ENCODE results near the gene ZFYVE28. TPM values are rescaled to one million over a fixed set of nuclear protein-coding genes. Genes with fewer than 3 reads are reported as not detected.

ZFYVE28 gene
- total RNA-seq, 1 donor from 2014 or later: 2.0 TPM

DNA sequence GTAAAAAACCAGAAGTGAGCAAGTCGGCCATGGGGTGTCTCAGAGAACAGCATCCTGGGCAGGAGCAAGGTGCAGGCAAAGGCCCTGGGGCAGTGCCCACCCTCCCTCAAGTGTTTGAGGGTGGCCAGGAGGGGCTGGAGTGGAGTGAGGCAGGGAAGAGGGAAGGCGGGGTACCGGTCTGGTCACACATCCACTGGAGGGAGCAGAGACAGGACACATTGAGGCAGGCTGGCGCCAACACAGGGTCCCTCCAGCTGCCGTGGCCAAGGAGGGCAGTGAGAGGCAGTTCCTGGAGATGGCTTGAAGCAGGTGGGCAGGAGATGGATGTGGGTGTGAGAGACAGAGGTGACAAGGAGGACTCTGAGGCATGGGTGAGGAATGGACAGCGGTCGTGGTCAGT is 30.1 kb upstream of the ZFYVE28 start:
- no peak for DNase-seq (ENCODE audit: low read depth)
- TF ChIP-seq, protein P1, sequence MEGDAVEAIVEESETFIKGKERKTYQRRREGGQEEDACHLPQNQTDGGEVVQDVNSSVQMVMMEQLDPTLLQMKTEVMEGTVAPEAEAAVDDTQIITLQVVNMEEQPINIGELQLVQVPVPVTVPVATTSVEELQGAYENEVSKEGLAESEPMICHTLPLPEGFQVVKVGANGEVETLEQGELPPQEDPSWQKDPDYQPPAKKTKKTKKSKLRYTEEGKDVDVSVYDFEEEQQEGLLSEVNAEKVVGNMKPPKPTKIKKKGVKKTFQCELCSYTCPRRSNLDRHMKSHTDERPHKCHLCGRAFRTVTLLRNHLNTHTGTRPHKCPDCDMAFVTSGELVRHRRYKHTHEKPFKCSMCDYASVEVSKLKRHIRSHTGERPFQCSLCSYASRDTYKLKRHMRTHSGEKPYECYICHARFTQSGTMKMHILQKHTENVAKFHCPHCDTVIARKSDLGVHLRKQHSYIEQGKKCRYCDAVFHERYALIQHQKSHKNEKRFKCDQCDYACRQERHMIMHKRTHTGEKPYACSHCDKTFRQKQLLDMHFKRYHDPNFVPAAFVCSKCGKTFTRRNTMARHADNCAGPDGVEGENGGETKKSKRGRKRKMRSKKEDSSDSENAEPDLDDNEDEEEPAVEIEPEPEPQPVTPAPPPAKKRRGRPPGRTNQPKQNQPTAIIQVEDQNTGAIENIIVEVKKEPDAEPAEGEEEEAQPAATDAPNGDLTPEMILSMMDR (IDR thresholded peaks at IDR 0.05; ENCODE audit: insufficient read depth, low read length, poor library complexity, severe bottlenecking): no peak
- H3K4me3 ChIP-seq (ENCODE audit: low read depth, low read length): no peak overlapping the region

DNA sequence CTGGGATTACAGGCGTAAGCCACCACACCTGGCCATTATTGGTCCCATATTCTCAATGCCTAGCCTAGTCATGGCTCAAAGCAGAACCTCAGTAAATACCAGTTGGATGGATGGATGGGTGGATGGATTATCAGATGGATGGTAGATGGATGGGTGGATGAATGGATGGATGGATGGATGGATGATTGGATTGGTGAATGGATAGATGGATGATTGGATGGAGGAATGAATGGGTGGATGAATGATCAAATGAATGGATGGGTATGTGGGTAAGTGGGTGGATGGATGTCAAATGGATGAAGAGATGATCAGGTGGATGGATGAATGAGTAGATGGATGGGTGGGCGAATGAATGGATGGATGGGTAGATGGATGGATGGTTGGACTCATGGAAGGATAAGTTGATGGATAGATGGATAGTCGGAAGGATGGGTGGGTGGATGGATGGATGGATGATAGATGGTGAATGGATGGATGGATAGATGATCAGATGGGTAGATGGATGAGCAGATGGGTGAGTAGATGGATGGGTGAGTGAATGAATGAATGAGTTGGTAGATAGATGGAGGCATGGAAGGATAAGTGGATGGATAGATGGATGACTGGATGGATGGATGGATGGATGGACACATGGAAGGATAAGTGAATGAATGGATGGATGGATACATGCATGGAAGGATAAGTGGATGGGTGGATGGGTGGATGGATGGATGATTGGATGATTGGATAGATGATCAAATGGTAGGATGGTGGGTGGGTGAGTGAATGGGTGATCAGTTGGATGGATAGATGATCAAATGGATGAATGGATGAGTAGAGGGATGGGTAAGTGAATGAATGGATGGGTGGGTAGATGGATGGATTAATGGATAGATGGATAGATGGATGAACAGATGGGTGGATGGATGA is 28.5 kb upstream of the ZFYVE28 start:
- DNase-seq (ENCODE audit: low read depth): no peak
- TF ChIP-seq, protein P1 (IDR thresholded peaks at IDR 0.05; ENCODE audit: insufficient read depth, low read length, poor library complexity, severe bottlenecking): no peak
- Histone ChIP-seq H3K4me3 (ENCODE audit: low read depth, low read length) (no peak overlapping the region), H3K36me3 (ENCODE audit: control insufficient read depth, insufficient read depth, low read length) (no peaks in the 10 kb centered on the region), H3K27me3 (ENCODE audit: control insufficient read depth, insufficient read depth, low read length) (peaks cover 4% of the 10 kb centered on the region)

More for the DNA sequence above, 30.1 kb upstream of the ZFYVE28 start:
- Histone ChIP-seq H3K27me3 (ENCODE audit: control insufficient read depth, insufficient read depth, low read length) (peaks cover 7% of the 10 kb centered on the region), H3K36me3 (ENCODE audit: control insufficient read depth, insufficient read depth, low read length) (no peaks in the 10 kb centered on the region)

DNA sequence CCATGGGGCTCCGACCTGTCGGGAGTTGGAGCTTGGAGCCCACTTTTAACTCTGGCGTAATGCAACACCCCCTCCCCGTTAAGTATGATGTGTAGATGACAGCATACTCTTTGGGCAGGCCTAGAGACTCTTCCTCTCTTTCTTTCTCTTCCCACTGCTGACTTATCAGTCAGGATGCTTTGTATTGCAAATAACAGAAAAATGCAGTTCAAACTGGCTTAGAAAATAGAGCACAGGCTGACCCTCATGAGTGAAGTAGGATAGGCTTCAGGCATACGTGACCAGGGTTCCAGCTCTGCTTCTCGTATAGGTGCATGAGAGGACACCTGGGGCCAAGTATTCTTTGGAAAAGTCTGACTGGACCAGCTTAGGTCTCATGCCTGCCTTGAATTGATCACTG is 27.1 kb upstream of the ZFYVE28 start:
- Histone ChIP-seq H3K4me3 (ENCODE audit: low read depth, low read length) (no peak overlapping the region), H3K36me3 (ENCODE audit: control insufficient read depth, insufficient read depth, low read length) (no peaks in the 10 kb centered on the region), H3K27me3 (ENCODE audit: control insufficient read depth, insufficient read depth, low read length) (peaks cover 2% of the 10 kb centered on the region)
- no peak for DNase-seq (ENCODE audit: low read depth)
- TF ChIP-seq, protein P1 (IDR thresholded peaks at IDR 0.05; ENCODE audit: insufficient read depth, low read length, poor library complexity, severe bottlenecking): no peak

DNA sequence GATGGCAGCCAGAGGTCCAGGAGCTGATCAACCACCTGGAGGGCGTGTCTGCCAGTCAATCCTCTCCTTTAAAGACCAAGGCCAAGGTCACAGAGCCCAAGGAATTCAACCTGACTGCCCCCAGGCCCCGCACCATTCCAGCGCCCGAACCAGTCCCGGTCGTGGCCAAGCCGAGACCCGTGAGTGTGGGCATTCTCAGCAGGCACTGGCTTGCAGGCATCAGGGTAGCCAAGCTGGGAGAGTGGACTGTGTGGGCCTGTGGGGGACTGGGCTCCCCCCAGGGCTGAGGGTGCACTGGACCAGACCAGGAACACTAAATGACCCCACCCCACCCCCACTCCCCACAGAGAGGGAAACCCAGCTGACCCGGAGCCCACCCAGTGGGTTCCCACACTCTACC is 26.7 kb upstream of the ZFYVE28 start:
- TF ChIP-seq, protein P1 (IDR thresholded peaks at IDR 0.05; ENCODE audit: insufficient read depth, low read length, poor library complexity, severe bottlenecking): no peak
- peaks cover 2% of the 10 kb centered on the region for H3K27me3 ChIP-seq (ENCODE audit: control insufficient read depth, insufficient read depth, low read length)
- no peaks in the 10 kb centered on the region for H3K36me3 ChIP-seq (ENCODE audit: control insufficient read depth, insufficient read depth, low read length)
- DNase-seq (ENCODE audit: low read depth): no peak
- H3K4me3 ChIP-seq (ENCODE audit: low read depth, low read length): no peak overlapping the region

DNA sequence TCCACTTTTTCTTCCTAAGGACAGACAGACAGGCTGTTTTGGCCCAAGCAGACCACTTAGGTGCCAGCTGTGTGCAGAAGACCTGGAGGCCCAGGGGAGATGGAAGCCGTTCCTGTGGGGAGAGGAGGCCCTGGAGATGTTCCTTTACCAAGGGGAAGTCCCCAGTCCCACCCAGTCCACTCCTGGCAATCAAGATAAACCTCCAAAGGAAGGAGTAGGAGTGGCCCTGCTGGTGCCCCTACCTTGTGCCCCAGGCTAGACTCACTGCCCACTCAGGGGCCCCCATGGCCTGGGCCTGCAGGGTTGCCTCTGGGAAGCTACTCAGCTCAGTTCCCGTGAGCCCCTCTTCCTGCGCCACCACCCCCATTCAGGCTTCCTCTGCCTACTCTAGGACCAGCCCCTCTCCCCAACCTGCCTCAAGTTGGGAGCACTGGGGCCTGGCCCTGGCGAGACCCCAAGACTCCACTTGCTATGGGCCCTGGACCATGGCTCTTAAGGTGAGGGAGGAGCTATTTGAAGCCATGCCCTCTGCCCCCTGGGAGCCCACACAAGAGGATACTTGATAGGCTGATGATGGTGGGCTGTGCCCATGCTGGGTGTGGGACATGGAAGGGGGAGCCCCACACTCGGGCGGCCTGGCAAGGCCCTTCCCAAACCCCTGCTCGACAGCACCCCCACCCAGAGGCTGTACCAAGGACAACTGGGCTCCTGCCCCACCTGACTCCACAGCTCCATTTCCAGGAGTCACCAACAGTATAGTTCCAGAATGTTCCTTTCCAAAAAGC is 25.7 kb upstream of the ZFYVE28 start:
- H3K36me3 ChIP-seq (ENCODE audit: control insufficient read depth, insufficient read depth, low read length): no peaks in the 10 kb centered on the region
- TF ChIP-seq, protein P1 (IDR thresholded peaks at IDR 0.05; ENCODE audit: insufficient read depth, low read length, poor library complexity, severe bottlenecking): no peak
- no peak overlapping the region for H3K4me3 ChIP-seq (ENCODE audit: low read depth, low read length)
- no peak for DNase-seq (ENCODE audit: low read depth)
- H3K27me3 ChIP-seq (ENCODE audit: control insufficient read depth, insufficient read depth, low read length): peaks cover 2% of the 10 kb centered on the region

Data from kidney epithelial cell (primary cell).